Measurements from ENCODE around the gene C19orf38.

C19orf38 gene

DNA sequence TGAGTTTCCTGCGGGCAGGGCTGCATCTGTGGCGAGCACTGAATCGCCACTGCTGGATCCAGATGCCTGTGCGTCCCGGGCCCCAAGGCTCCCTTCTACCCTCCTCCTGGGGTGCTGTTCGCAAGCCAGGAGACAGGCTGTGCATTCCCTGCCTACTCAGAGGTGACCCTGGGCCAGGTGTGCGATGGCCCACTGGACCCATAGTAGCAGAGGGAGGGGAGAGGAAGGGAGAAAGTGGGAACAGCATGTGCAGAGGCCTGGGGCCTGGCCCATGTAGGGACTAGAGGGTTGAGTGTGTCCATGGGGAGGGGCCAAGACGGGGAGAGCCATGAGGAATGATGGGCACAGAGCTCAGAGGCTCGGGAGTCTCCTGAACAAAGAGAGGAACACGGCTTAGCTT, 50.4 kb downstream of the C19orf38 start:
- peak overlapping the region; percentile 69 for H3K27ac ChIP-seq
- TF ChIP-seq, protein P1, sequence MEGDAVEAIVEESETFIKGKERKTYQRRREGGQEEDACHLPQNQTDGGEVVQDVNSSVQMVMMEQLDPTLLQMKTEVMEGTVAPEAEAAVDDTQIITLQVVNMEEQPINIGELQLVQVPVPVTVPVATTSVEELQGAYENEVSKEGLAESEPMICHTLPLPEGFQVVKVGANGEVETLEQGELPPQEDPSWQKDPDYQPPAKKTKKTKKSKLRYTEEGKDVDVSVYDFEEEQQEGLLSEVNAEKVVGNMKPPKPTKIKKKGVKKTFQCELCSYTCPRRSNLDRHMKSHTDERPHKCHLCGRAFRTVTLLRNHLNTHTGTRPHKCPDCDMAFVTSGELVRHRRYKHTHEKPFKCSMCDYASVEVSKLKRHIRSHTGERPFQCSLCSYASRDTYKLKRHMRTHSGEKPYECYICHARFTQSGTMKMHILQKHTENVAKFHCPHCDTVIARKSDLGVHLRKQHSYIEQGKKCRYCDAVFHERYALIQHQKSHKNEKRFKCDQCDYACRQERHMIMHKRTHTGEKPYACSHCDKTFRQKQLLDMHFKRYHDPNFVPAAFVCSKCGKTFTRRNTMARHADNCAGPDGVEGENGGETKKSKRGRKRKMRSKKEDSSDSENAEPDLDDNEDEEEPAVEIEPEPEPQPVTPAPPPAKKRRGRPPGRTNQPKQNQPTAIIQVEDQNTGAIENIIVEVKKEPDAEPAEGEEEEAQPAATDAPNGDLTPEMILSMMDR (conservative IDR thresholded peaks at IDR 0.05) = no peak

DNA sequence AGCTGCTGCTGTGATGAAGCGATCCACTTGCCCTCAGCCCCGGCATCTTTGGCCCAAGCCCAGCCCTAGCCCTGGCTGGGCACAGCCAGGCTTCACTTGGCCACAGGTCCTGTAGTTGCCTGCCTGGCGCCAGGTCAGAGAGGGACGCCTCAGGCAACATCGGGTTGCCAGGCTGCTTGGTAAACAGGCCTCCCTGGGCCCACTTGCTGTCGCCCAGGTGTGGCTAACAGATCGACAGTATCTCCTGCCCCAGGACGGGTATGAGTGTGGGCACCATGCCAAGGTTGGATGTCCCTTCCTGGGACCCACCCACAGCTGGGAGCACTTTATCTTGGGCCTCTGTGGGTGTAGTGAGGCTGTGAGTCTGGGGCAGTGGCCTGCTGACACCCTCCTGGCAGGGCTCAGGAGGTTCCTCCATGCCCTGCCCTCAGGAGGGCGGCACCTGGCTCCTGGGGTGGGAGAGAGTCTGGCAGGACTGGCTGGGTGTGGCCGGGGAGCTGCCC, 51.0 kb downstream of the C19orf38 start:
- peak overlapping the region; percentile 69 for H3K27ac ChIP-seq
- TF ChIP-seq, protein P1 (conservative IDR thresholded peaks at IDR 0.05) = no peak

DNA sequence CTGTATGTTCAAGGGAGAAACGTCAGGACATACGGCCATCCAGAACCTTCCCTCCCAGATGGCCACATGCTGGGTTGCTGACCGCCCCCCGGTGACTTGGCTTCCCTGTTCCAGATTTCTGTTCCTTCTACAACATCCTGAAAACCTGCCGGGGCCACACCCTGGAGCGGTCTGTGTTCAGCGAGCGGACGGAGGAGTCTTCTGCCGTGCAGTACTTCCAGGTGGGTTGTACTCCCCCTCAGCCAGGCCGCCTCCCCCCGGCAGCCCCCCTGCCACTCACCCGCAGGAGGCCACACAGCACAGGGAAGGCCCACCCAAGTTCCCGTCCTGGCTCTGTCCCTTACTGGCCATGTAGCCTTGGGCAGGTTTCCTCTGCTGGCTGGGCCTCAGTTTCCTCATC, 59.7 kb downstream of the C19orf38 start:
- TF ChIP-seq, protein P1 (conservative IDR thresholded peaks at IDR 0.05) = no peak
- no peak overlapping the region for H3K27ac ChIP-seq

DNA sequence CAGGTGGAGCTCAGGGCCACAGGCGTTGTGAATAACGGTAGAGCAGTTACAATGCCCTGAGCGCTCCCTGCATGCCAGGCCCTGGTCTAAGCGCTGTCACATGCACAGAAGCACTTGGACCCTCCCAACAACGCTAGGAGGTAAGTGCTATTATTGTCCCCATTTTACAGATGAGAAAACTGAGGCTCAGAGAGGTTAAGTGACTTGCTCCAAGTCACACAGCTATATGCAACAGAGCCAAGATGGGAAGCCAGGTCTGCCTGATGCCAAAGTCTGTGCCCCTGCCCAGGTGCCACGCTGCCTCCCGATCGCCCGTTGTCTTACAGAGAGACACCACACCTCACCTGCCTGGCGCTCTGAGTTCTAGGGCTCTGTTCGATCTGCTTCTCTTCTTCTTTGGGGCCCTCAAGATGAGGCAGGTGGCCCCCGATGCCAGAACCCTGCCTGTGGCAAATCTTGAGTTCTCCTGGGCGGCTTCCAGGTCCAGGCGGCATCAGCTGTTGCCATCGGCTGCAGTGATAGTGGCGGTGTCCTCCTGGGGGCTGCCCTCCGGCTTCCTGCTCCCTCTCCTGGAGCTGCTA, 60.3 kb downstream of the C19orf38 start:
- H3K27ac ChIP-seq = no peak overlapping the region
- TF ChIP-seq, protein P1 (conservative IDR thresholded peaks at IDR 0.05) = no peak

DNA sequence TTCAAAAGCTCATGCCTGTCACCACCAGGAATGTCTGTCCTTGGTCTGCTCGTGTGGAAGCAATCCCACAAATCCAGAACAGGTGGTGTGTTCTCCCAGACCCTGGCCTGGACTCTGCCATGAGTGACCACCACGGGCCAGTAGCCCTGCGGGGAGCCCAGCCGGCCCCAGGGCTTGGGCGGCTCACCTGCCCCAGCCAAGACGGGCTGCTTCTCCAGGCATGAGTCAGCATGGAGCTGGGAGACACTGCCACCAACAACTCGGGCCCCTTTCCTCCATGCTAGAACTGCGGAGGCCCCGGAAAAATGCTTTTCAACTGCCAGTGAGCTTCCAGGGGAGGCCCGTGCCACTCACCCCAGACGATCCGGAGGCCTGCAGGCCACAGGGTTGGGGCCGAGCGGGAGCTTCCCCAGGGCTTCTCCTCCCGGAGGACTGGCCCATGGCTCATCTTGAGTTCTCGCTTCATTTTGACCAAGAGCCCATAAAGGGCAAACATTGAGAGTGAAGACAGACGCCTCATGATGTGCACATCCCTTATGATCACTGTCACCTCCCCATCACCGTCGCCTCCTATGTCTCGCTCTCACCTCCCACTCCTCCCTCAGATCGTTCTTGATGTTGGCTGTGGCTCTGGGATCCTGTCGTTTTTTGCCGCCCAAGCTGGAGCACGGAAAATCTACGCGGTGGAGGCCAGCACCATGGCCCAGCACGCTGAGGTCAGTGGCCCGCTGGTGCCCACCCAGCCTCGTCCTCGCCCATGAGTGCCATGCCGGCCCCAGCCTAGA, 63.6 kb downstream of the C19orf38 start:
- TF ChIP-seq, protein P1 (conservative IDR thresholded peaks at IDR 0.05) = no peak

DNA sequence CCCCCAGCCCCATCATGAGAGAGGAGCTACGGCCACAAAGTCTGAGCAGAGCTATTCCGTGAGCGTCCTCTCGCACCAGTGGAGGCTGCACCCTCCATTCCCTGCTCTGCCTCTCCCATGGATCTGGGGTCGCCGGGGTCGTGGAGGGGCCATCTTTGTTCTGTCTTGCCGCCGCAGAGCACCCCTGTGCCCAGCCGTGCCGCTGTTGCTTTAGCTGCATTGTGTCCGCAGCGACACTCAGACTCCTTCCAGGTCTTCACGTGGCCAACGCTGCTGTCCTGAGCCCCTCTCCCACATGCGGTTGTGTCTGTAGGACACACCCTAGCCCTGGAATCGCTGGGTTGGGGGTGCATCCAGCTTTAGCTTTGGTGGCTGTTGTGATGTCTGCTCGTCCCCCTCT, 64.4 kb downstream of the C19orf38 start:
- no peak overlapping the region for H3K27ac ChIP-seq
- TF ChIP-seq, protein P1 (conservative IDR thresholded peaks at IDR 0.05) = no peak

More for the DNA sequence above, 63.6 kb downstream of the C19orf38 start:
- H3K27ac ChIP-seq = no peak overlapping the region

DNA sequence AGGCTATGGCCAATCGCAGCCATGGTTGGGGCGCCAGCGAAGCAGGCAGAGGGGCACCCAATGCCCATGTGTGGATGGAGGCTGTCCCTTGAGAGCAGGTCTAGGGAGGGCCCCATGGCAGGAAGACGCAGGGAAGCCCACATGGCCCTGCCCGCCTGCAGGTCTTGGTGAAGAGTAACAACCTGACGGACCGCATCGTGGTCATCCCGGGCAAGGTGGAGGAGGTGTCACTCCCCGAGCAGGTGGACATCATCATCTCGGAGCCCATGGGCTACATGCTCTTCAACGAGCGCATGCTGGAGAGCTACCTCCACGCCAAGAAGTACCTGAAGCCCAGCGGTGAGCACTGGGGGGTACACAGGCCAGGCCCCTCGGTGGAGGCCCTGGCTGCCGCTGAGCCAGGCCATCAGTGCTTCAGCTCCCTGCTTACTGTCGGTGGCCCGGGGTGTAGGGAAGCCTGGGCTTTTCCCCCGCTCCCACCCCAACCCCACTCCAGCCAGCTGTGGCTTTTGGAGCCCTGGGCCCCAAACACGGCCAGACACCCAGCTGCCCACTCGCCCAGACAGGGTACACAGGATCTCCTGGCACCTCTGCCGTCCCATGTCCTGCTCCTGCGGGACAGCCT, 65.6 kb downstream of the C19orf38 start:
- no peak overlapping the region for H3K27ac ChIP-seq
- TF ChIP-seq, protein P1 (conservative IDR thresholded peaks at IDR 0.05) = no peak
